DMS153 (cell line): ENCODE results near the gene ZNF80.
A peak's percentile ranks its signal among the peaks of the same experiment; 100 is the strongest.

Source experiments
- DNase-seq: peaks from one replicate; lab custom pipeline; 2025; lab: John Stamatoyannopoulos, UW

ZNF80 gene

GRCh38 chr3:114218578-114219185 lies 18.7 kb downstream of the ZNF80 start:
- no peak for DNase-seq

GRCh38 chr3:114218006-114218405 lies 19.4 kb downstream of the ZNF80 start:
- DNase-seq: no peak

GRCh38 chr3:114217266-114217665 lies 20.1 kb downstream of the ZNF80 start:
- no peak for DNase-seq

- DNase-seq: no peak
These were observed 21.0 kb downstream of the ZNF80 start for GRCh38 chr3:114216186-114216970.

GRCh38 chr3:114214542-114215341 lies 22.6 kb downstream of the ZNF80 start:
- DNase-seq: no peak

- DNase-seq: peak; percentile 3
These were observed 23.5 kb downstream of the ZNF80 start for GRCh38 chr3:114213627-114214541.

GRCh38 chr3:114213292-114213626 lies 24.1 kb downstream of the ZNF80 start:
- no peak for DNase-seq

- no peak for DNase-seq
These were observed 24.7 kb downstream of the ZNF80 start for GRCh38 chr3:114212646-114213045.

- no peak for DNase-seq
These were observed 29.6 kb downstream of the ZNF80 start for GRCh38 chr3:114207768-114208167.

- no peak for DNase-seq
These were observed 31.0 kb downstream of the ZNF80 start for GRCh38 chr3:114206342-114206741.

GRCh38 chr3:114205541-114205940 lies 31.8 kb downstream of the ZNF80 start:
- no peak for DNase-seq

- no peak for DNase-seq
These were observed 42.6 kb downstream of the ZNF80 start for GRCh38 chr3:114194750-114195149.

GRCh38 chr3:114192136-114192535 lies 45.2 kb downstream of the ZNF80 start:
- no peak for DNase-seq

- DNase-seq: no peak
These were observed 50.9 kb downstream of the ZNF80 start for GRCh38 chr3:114186501-114186900.
